HG03457 (cell line): Measurements from ENCODE around the gene SSH3.
"Not testable (repeated sequence)": the region's sequence is repeated elsewhere in the genome, so short reads cannot be mapped to it uniquely, and the experiment has no call there.

Experiments
- ATAC-seq: cut with Tn5 transposase; IDR thresholded peaks from one replicate; pipeline ENCODE4 v1.9.1; 2021; ENCODE audit warnings: moderate number of reproducible peaks; ENCODE audit not compliant: unreplicated experiment

The SSH3 gene

DNA sequence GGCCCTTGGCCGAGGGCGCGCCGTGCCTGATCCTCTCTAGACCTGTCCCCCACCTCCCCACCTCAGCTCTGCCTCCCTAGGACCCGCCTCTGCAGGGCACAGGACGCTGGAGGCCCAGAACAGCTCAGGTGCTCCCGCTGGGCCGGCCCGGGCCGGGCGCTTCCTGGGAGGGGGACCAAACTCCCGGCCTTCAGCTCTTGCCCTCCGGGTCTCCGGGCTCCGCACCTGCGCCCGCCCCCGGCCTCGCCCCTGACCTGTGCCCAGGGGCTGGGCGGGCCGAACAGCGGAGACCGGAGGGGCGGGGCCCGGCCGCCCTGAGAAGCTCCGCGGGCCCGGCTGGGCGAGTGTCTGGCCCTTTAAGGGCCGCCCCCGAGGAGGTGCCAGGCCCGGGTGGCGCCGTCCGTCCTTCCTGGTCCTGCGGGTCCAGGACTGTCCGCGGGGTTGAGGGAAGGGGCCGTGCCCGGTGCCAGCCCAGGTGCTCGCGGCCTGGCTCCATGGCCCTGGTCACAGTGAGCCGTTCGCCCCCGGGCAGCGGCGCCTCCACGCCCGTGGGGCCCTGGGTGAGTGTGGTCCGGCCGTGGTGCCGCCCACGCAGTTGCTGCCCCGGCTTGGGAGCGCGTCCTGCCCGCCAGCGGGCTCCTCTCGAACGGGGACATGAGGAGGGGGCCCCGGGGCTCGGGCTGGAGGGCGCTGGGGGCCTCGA lies at the start of gene SSH3:
Gene SSH3 (plus strand): TSS at position 399 of the 703 bp plus-strand sequence. CDS start 96 bp downstream, at position 495.
- no peak for ATAC-seq

GRCh38 chr11:67253872-67254624 lies 49.3 kb upstream of the SSH3 start:
- ATAC-seq = no peak

DNA sequence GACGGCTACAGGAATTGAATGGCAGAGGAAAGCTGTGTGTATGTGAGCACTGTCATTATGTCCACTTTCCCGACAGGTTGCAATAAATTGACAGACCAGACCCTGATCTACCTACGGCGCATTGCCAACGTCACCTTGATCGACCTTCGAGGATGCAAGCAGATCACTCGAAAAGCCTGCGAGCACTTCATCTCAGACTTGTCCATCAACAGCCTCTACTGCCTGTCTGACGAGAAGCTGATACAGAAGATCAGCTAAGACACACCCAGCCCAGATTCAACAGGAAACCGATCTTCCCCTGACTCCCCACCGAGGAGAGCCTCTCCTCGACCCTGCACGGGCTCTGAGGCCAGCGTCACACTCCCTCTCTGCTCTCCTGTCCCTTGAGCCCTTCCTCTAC lies 48.5 kb upstream of the SSH3 start:
- ATAC-seq = no peak

GRCh38 chr11:67255353-67255752 lies 48.0 kb upstream of the SSH3 start:
- no peak for ATAC-seq

- no peak for ATAC-seq
These were observed 47.5 kb upstream of the SSH3 start for GRCh38 chr11:67255864-67256263.

DNA sequence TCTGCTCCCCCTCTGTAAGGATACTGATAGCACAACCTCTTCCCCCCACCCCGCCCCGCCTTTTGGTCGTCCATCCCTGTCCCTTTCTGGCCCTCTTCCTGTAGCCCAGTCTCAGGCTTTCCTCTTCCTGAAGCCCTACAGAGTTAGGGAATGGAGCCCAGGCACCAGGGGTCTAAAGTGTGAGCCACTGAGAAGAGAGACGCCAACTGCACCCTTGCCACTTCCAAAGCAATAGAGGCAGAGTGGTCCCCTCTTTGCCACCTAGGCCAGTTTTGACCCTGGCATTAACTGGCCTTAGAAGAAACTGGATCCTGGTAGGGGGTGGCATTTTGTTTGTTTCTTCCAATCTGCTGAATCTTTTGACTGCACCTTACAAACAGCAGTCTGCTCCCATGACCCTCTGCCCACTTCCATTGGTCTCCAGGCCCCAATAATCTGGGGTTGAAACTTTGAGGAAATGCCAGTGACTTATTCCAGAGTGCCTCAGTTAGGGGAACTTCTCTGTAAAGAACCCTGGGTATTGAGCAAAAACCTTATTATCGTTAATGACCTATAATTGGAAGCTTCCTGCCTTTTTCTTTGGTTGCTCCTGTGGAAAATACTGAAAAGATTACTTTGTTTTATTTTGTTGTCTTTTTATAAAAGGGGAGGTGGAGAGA lies 46.7 kb upstream of the SSH3 start:
- ATAC-seq = no peak

DNA sequence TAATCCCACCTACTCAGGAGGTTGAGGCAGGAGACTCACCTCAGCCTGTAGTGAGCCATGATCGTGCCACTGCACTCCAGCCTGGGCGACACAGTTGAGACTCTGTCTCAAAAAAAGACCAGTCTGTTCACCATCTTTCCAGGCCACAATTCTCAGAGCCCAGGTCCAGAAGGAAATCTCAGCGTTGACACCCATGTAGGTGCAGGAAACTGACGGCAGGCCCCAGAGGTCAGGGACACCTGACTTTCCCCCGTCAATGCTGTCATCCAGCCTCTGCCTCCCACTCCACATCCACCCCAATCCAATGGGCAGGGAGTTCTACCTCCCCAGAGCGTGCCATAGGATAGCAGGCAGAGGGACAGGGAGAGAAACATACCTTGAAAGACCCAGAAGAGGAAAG lies 42.9 kb upstream of the SSH3 start:
- ATAC-seq = no peak

DNA sequence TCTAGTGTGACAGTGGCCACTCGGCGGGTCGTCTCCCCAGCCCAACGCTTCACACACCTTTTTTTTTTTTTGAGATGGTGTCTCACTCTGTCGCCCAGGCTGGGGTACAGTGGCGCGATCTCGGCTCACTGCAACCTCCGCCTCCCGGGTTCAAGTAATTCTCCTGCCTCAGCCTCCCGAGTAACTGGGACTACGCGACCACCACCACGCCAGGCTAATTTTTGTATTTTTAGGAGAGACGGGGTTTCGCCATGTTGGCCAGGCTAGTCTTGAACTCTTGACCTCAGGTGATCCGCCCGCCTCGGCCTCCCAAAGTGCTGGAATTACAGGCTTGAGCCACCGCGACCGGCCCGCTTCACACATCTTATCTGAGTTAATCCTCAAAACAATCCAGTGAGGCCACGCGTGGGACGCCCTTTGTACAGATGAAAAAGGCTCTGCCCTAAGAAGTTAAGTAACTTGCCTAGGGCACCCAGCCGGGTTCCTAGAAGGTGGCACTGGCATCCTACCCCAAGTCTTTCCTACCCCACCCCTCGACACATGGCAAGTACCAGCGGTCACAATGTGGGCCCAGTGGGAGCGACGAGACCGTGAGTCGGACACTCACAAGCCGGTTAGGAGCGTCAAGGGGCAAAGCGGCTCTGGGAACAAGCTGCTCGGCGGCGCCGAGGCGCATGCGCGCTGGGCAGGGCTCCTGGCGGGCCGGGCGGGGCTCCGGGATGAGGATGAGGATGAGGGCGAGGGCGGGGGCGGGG lies 42.3 kb upstream of the SSH3 start:
- ATAC-seq = not testable (repeated sequence)

DNA sequence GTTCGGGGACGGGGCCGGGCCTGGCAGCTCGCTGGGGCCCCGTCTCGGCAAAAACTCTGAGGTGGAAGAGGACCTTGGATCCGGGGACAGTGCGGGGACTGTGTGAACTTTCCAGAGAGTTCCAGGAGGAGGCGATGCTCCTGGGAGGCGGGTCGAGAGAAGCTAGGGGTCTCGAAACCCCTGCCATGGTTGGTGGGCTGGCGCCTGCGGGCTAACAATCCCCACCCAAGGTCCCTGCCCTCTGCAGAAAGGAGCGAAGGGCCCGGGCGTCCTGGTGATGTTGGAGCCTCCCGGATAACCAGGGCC lies 41.7 kb upstream of the SSH3 start:
- ATAC-seq = no peak

DNA sequence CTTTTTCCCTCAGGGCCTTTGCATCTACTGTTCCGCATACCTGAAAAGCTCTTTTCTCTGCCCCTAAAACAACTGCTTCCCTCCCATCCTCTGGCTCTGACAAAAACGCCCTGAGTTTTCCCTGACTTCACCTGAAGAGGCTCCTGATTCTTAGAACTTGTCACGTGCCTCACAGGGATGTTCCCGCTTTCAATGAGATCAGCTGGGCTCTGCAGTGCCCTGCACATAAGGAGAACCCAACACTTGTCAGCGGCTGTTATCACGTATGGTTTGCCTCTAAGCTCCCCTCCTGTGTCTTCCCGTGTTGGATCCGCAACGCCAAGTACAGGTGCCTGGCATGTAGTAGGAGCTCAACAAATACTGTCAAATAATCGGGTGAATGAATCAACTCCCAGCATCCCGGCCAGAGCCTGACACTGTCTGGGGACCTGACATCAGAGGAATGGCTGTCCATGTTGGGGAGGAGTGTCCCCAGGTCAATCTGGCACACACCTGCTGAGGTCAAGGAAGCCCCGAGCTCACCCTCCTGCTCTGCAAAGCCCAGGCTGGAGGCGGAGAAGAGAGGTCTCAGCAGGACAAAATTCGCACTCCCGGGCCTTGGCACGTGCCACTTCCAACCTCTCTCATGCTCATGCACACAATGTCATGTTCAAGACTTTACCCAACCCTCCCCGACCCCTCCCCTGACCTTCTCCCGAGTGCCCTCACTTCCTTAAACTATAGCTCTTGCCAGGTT lies 41.2 kb upstream of the SSH3 start:
- ATAC-seq = no peak

- no peak for ATAC-seq
These were observed 40.3 kb upstream of the SSH3 start for GRCh38 chr11:67262731-67263675.

- no peak for ATAC-seq
These were observed 39.1 kb upstream of the SSH3 start for GRCh38 chr11:67264260-67264659.

GRCh38 chr11:67264877-67265632 lies 38.3 kb upstream of the SSH3 start:
- ATAC-seq = no peak

DNA sequence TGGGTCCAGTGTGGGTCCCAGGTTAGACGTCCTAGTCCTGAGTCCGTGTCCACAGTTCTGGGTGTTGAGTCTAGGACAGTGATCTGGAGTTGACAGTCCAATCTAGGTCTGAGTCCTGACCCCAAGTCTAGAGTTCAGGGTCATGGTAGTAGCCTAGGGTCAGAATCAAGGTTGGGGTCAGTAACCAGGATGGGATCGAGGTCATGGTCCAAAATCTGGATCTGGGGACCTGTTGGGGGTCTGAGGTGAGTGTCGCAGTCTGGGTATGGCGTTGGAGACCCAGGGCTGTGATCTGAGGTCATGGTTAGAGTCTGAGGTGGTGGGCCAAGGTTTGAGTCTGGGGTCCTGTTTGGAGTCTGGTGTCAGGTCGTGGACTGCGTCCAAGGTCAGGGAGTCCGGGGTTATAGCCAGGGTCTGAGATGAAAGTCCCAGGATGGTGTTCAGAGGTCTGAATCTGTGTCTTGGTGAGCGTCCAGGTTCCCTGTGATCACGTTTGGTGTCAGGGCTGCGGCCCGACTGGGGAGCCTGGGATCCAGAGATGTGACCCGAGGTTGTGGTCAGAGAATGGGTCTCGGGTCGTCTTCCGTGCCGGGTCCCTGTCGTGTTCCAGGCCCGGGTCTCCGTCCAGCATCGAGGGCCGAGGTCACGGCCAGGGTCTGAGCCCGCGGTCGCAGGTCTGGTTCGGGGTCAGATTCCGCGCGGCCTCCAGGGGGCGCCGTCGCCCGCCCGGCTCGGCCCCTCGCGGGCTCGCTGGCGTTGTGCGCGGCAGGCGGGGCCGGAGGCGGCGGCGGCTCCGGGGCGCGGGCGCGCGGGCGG lies 37.5 kb upstream of the SSH3 start:
- ATAC-seq = no peak

DNA sequence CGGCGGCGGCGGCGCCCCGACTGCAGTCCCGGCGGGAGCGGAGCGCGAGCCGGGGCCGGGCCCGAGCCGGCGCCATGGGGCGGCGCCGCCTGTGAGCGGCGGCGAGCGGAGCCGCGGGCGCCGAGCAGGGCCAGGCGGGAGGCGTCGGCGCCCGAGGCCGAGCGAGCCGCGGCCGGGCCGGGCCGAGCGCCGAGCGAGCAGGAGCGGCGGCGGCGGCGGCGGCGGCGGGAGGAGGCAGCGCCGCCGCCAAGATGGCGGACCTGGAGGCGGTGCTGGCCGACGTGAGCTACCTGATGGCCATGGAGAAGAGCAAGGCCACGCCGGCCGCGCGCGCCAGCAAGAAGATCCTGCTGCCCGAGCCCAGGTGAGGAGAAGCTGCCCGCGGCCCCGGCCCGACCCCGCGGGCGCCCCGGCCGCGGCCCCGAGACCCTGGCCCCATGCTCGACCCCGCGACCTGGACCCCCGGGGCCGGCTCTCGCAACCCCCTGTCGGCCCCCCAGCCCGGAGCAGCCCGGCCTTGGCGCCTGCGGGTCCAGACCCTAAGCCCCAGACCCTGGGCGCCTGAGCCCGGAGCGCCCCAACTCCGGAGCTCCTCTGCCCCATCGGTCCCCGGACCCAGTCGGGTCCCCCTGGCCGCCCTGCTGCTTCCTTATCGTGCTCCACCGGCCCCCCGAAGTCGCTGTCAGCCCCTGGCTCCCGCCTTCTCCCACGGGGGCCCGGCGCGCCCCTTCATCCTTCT lies 36.7 kb upstream of the SSH3 start, which contains the start of gene GRK2:
Gene GRK2 (plus strand): TSS at position 25 of the 739 bp plus-strand sequence. CDS start 227 bp downstream, at position 252.
- no peak for ATAC-seq

DNA sequence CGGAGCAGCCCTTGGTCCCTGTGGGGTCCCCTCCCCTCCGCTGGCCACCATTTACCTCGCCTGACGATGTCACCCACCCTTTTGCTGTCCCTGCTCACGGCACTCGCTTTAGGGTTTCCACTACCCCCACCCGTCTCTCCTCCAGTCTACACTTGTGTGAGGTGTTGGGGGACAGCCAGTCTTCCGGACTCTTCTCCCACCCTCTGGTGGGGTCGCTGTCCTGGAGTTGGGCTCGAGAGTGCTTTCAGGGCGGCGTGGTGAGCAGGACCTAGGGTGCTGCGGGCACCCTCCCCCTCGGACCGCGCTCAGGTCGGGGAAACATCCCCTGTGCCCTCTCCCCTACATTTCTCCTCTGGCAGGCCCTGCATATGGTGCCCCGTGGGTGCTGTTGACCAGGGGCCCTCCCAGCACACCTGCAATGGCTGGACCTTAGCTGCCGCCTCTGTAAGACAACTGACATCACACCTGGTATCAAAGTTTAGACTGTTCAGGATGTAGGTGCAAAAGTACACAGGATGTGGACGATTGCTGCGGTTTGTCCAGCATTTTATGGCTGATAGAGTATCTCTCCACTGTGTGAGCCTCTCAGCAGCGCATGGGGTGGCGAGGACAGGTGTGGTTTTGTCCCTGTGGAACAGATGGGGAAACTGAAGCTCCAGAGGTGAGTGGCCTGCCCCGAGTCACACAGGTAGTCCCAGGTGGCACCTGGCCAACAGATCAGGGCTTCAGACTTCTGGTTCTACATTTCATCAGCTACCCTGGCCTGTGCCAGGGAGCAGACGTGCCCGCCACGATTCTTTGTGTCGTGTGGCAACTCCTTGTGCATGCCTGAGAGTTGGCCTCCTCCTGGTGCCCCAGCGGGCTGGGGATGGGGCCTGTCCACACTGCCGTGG lies 35.9 kb upstream of the SSH3 start:
- no peak for ATAC-seq
